Cerebellar nuclear complex (tissue), 1 donor: ENCODE measurements around the gene EXOC4.

ENCODE experiments used
- DNase-seq, 2 experiments: peaks; one replicate each; lab custom pipeline; 2025; lab: John Stamatoyannopoulos, UW

Gene EXOC4

GRCh38 chr7:133937786-133938185 is 684.9 kb downstream of the EXOC4 start:
- no peak for DNase-seq

- no peak for DNase-seq
Observed at GRCh38 chr7:133940368-133940767, 687.5 kb downstream of the EXOC4 start.

- DNase-seq: no peak
Observed at GRCh38 chr7:133941496-133941895, 688.6 kb downstream of the EXOC4 start.

GRCh38 chr7:133945497-133945896 is 692.6 kb downstream of the EXOC4 start:
- DNase-seq: no peak

GRCh38 chr7:133947458-133948254 is 694.8 kb downstream of the EXOC4 start:
- DNase-seq: no peak

- no peak for DNase-seq
Observed at GRCh38 chr7:133948588-133948987, 695.7 kb downstream of the EXOC4 start.

- no peak for DNase-seq
Observed at GRCh38 chr7:133950855-133951254, 698.0 kb downstream of the EXOC4 start.

- no peak for DNase-seq
Observed at GRCh38 chr7:133955208-133955607, 702.3 kb downstream of the EXOC4 start.

GRCh38 chr7:133957845-133958244 is 705.0 kb downstream of the EXOC4 start:
- DNase-seq: no peak

GRCh38 chr7:133958822-133959221 is 705.9 kb downstream of the EXOC4 start:
- DNase-seq: no peak

- no peak for DNase-seq
Observed at GRCh38 chr7:133959505-133959904, 706.6 kb downstream of the EXOC4 start.

GRCh38 chr7:133961724-133962123 is 708.8 kb downstream of the EXOC4 start:
- no peak for DNase-seq

- no peak for DNase-seq
Observed at GRCh38 chr7:133962646-133963045, 709.8 kb downstream of the EXOC4 start.

GRCh38 chr7:133963629-133964028 is 710.8 kb downstream of the EXOC4 start:
- no peak for DNase-seq

- no peak for DNase-seq
Observed at GRCh38 chr7:133971625-133972024, 718.7 kb downstream of the EXOC4 start.

GRCh38 chr7:133973710-133974109 is 720.8 kb downstream of the EXOC4 start:
- DNase-seq: no peak

GRCh38 chr7:133975130-133975529 is 722.3 kb downstream of the EXOC4 start:
- no peak for DNase-seq

GRCh38 chr7:133976140-133976539 is 723.3 kb downstream of the EXOC4 start:
- DNase-seq: no peak

- no peak for DNase-seq
Observed at GRCh38 chr7:133977409-133978274, 724.8 kb downstream of the EXOC4 start.

- no peak for DNase-seq
Observed at GRCh38 chr7:133978502-133979295, 725.8 kb downstream of the EXOC4 start.

GRCh38 chr7:133980804-133981203 is 727.9 kb downstream of the EXOC4 start:
- DNase-seq: no peak

GRCh38 chr7:133983685-133984419 is 731.0 kb downstream of the EXOC4 start:
- DNase-seq: no peak
